B cell (primary cell): ENCODE results near the gene SLC27A1. TPM values are rescaled to one million over a fixed set of nuclear protein-coding genes. Genes with fewer than 3 reads are reported as not detected.

ENCODE experiments used
- ATAC-seq: fragments of 200-7000 bp; cut with Tn5 transposase; one replicate; pipeline ENCODE4 v1.10.0; 2021; ENCODE audit warnings: low read depth, mild to moderate bottlenecking, moderate number of reproducible peaks, moderate library complexity
- CTCF ChIA-PET: fragments of 350-600 bp; sonication (Branson Sonifier 250); formaldehyde crosslinking; loops from one replicate; lab custom pipeline; 2021; ENCODE audit warnings: antibody characterized with exemption, inconsistent platforms; lab: Charles Lee
- POLR2A ChIA-PET: fragments of 350-600 bp; sonication (Branson Sonifier 250); formaldehyde crosslinking; loops from one replicate; lab custom pipeline; 2021; ENCODE audit warnings: antibody characterized with exemption; lab: Charles Lee
- DNase-seq: peaks from one replicate; pipeline ENCODE4 v3.0.0; 2013
- H2AFZ ChIP-seq: 2 replicates; pipeline ENCODE4 v1.6.1; 2012; ENCODE audit warnings: mild to moderate bottlenecking, low read depth, low read length; ENCODE audit not compliant: insufficient read depth, poor library complexity, severe bottlenecking
- H3K27ac ChIP-seq, 2 donors: 1 replicate in 1 of 2; 2 replicates in 1 of 2; pipeline ENCODE4 v1.5.1; 2012 to 2013; ENCODE audit warnings: low read length in 2 of 2, mild to moderate bottlenecking in 2 of 2, moderate library complexity in 1 of 2
- H3K27me3 ChIP-seq, 4 experiments: fragments of 200-600 bp in 1 of 4; sonication (generic) in 1 of 4; replicated peaks in 1 of 4; 1 replicate in 2 of 4; 2 replicates in 2 of 4; pipeline versions ENCODE4 v1.6.1 to v1.7.0; 2013 to 2016; ENCODE audit warnings: low read length in 3 of 4, mild to moderate bottlenecking in 2 of 4, mixed read lengths in 1 of 4, moderate library complexity in 1 of 4; ENCODE audit not compliant: insufficient read depth in 4 of 4, control insufficient read depth in 3 of 4; ENCODE audit errors: control extremely low read depth in 1 of 4
- H3K36me3 ChIP-seq, 2 experiments: replicated peaks in 1 of 2; 1 replicate in 1 of 2; 2 replicates in 1 of 2; pipeline versions ENCODE4 v1.6.1 to v1.7.1; 2013; ENCODE audit warnings: low read length in 1 of 2; ENCODE audit not compliant: insufficient read depth in 2 of 2, control insufficient read depth in 1 of 2; ENCODE audit errors: control extremely low read depth in 1 of 2, extremely low read depth in 1 of 2
- H3K4me1 ChIP-seq, 2 donors: fragments of 200-600 bp in 1 of 2; sonication (generic) in 1 of 2; 1 replicate in 1 of 2; 2 replicates in 1 of 2; pipeline versions ENCODE4 v1.5.1 to v1.6.1; 2013 to 2017; ENCODE audit warnings: low read length in 2 of 2; ENCODE audit not compliant: control insufficient read depth in 2 of 2, insufficient read depth in 2 of 2
- H3K4me2 ChIP-seq: replicated peaks from 2 replicates; pipeline ENCODE3; 2012; ENCODE audit warnings: mild to moderate bottlenecking, low read depth, low read length; ENCODE audit not compliant: poor library complexity, severe bottlenecking
- H3K4me3 ChIP-seq, 5 experiments: fragments of 200-600 bp in 1 of 5; sonication (generic) in 1 of 5; 1 replicate in 3 of 5; 2 replicates in 2 of 5; pipeline versions ENCODE4 v1.5.1 to v1.7.0; 2011 to 2016; ENCODE audit warnings: low read length in 4 of 5, mild to moderate bottlenecking in 4 of 5, low read depth in 2 of 5, control low read depth in 1 of 5, moderate library complexity in 1 of 5; ENCODE audit not compliant: insufficient read depth in 1 of 5; ENCODE audit errors: control extremely low read depth in 1 of 5, extremely low read depth in 1 of 5
- H3K79me2 ChIP-seq: fragments of 200-600 bp; sonication (generic); one replicate; pipeline ENCODE4 v1.6.0; 2016; ENCODE audit warnings: low read length; ENCODE audit not compliant: control insufficient read depth, insufficient read depth
- H3K9ac ChIP-seq: fragments of 200-600 bp; sonication (generic); 2 replicates; pipeline ENCODE4 v1.6.1; 2017; ENCODE audit warnings: mild to moderate bottlenecking, low read length, moderate library complexity
- H3K9me3 ChIP-seq, 3 donors: one replicate each; pipeline versions ENCODE4 v1.6.1 to v1.7.1; 2013; ENCODE audit warnings: low read length in 2 of 3; ENCODE audit not compliant: control insufficient read depth in 2 of 3, insufficient read depth in 1 of 3; ENCODE audit errors: control extremely low read depth in 1 of 3
- H4K20me1 ChIP-seq: 2 replicates; pipeline ENCODE4 v1.6.0; 2012; ENCODE audit warnings: mild to moderate bottlenecking, low read length; ENCODE audit not compliant: insufficient read depth, control insufficient read depth, poor library complexity, severe bottlenecking
- H3K27ac Mint-ChIP-seq: one replicate; pipeline ENCODE4 v1.8.0; 2021; ENCODE audit warnings: mixed read lengths
- H3K27me3 Mint-ChIP-seq: one replicate; pipeline ENCODE4 v1.8.0; 2021; ENCODE audit warnings: mixed read lengths
- H3K4me1 Mint-ChIP-seq: one replicate; pipeline ENCODE4 v1.8.0; 2021; ENCODE audit warnings: mixed read lengths
- H3K4me3 Mint-ChIP-seq: one replicate; pipeline ENCODE4 v1.8.0; 2021; ENCODE audit warnings: mixed read lengths
- H3K9me3 Mint-ChIP-seq: one replicate; pipeline ENCODE4 v1.8.0; 2022; ENCODE audit warnings: mixed read lengths; ENCODE audit not compliant: insufficient read depth
- CTCF ChIP-seq: fragments of 200-600 bp; IDR thresholded peaks from one replicate; pipeline ENCODE4 v1.8.0; 2022; ENCODE audit warnings: antibody characterized with exemption, mild to moderate bottlenecking
- EZH2 ChIP-seq: IDR thresholded peaks from 2 replicates; pipeline ENCODE4 v1.6.1; 2012; ENCODE audit warnings: borderline replicate concordance, low read depth, mild to moderate bottlenecking, moderate library complexity, low read length; ENCODE audit not compliant: insufficient read depth, poor library complexity, severe bottlenecking
- WGBS: methylation state at CpG from one replicate; pipeline ENCODE4 v1.1.5; 2013; ENCODE audit warnings: missing lambda C conversion rate; ENCODE audit not compliant: insufficient coverage; 5-methylcytosine and 5-hydroxymethylcytosine counted together
- intact Hi-C: fragments of 100-400 bp; cut with micrococcal nuclease; formaldehyde crosslinking; loops from one replicate; pipeline ENCODE4 v1.10.0; 2022
- polyA plus RNA-seq: library from polyadenylated mRNA; depleted of rRNA; stranded (reverse); fragments of >200 nt; gene quantifications from 2 replicates; pipeline ENCODE4 v1.2.3, GENCODE V29; 2012
- total RNA-seq, 2 donors: library from RNA; stranded (reverse); fragments of 120-200 nt in 1 of 2; gene quantifications; 1 replicate in 1 of 2; 2 replicates in 1 of 2; pipeline versions ENCODE4 v1.2.3 to v1.2.4, GENCODE V29; 2013 to 2022

Gene SLC27A1
- total and polyA plus RNA-seq, 2 donors (not counting 1 experiment from before 2014, with no cell fraction given) = 5.1 to 9.5 TPM

- H3K4me1 ChIP-seq = peaks cover 13 to 28% of the 10 kb centered on the region in 2 donors
- intact Hi-C loops = loop anchor here (5.0 kb wide), 1 partner anchor 826 kb away; the partner anchor contains the start of gene NWD1
- peak overlapping the region; percentile 70 for H3K27ac Mint-ChIP-seq
- no peak for TF ChIP-seq CTCF
- TF ChIP-seq EZH2 = no peak
- no peak overlapping the region for H3K4me3 Mint-ChIP-seq
- peaks cover 87% of the 10 kb centered on the region for H4K20me1 ChIP-seq
- DNase-seq = no peak
- peaks cover 4 to 65% of the 10 kb centered on the region in 2 experiments for H3K36me3 ChIP-seq
- peaks cover 48% of the 10 kb centered on the region for H3K4me1 Mint-ChIP-seq
- no peaks in the 10 kb centered on the region for H3K27me3 Mint-ChIP-seq
- no peak overlapping the region for H3K9ac ChIP-seq
- peaks cover 0 to 17% (median 0%) of the 10 kb centered on the region in 3 donors for H3K9me3 ChIP-seq
- ChIA-PET CTCF (interaction anchor here (0.7 to 2.0 kb wide), 3 partner anchors 14 to 47 kb away, joined by 3 to 5 read pairs (median 4); no protein-coding TSS in a partner anchor), POLR2A (interaction anchor here (2.6 kb wide), 1 partner anchor 12 kb away, joined by 15 read pairs; no protein-coding TSS in a partner anchor)
- H3K9me3 Mint-ChIP-seq = no peaks in the 10 kb centered on the region
- H3K4me3 ChIP-seq = no peak overlapping the region
- no peaks in the 10 kb centered on the region for H3K27me3 ChIP-seq
- 97% methylated on average over 14 of the region's 14 CpGs for WGBS
- no peak overlapping the region for H2AFZ ChIP-seq
- H3K4me2 ChIP-seq = no peak overlapping the region
- peak overlapping the region in 1 of 2 donors; percentile 16 for H3K27ac ChIP-seq
- ATAC-seq = no peak
- H3K79me2 ChIP-seq = peaks cover 23% of the 10 kb centered on the region
Measured at GRCh38 chr19:17542793-17543582, 72.7 kb downstream of the SLC27A1 start.
